K562 (cell line): ENCODE results near the gene S100A4. TPM values are rescaled to one million over a fixed set of nuclear protein-coding genes. Genes with fewer than 3 reads are reported as not detected.

Source experiments
- HNRNPUL1 ChIP-seq: fragments of 200-400 bp; formaldehyde crosslinking; IDR thresholded peaks from 2 replicates; pipeline ENCODE4 v1.6.1; 2017; ENCODE audit warnings: low read length
- KLF1 ChIP-seq: fragments of 450-650 bp; IDR thresholded peaks from 2 replicates; pipeline ENCODE4 v1.6.1; 2016; ENCODE audit warnings: missing genetic modification characterization, missing compliant biosample characterization
- MAX ChIP-seq: sonication (generic); formaldehyde crosslinking; IDR thresholded peaks from 2 replicates; pipeline ENCODE4 v1.9.0; 2022; ENCODE audit warnings: mild to moderate bottlenecking, missing genetic modification reagents
- NR2C2 ChIP-seq, 2 experiments: fragments of 200-800 bp in 1 of 2; sonication (Bioruptor generic) in 1 of 2; sonication (generic) in 1 of 2; formaldehyde crosslinking in 1 of 2; IDR thresholded peaks; 2 replicates each; pipeline versions ENCODE4 v1.6.1 to v1.8.0; 2016 to 2022; ENCODE audit warnings: mild to moderate bottlenecking in 1 of 2, missing compliant biosample characterization in 1 of 2, missing genetic modification characterization in 1 of 2, missing genetic modification reagents in 1 of 2
- OTX1 ChIP-seq: fragments of 450-650 bp; formaldehyde crosslinking; IDR thresholded peaks from 2 replicates; pipeline ENCODE4 v1.4.0; 2022; ENCODE audit warnings: mild to moderate bottlenecking
- RBM15 ChIP-seq: fragments of 200-400 bp; formaldehyde crosslinking; IDR thresholded peaks from 2 replicates; pipeline ENCODE4 v1.6.1; 2018; ENCODE audit warnings: mild to moderate bottlenecking, low read length, moderate library complexity; ENCODE audit not compliant: insufficient read depth
- RREB1 ChIP-seq: fragments of 250-450 bp; sonication (Bioruptor Pico); IDR thresholded peaks from 2 replicates; pipeline ENCODE4 v1.4.0; 2020
- SUPT5H ChIP-seq: fragments of 450-650 bp; IDR thresholded peaks from 2 replicates; pipeline ENCODE4 v1.6.1; 2016
- TOE1 ChIP-seq, 2 experiments: fragments of 450-650 bp in 1 of 2; sonication (generic) in 1 of 2; formaldehyde crosslinking in 1 of 2; IDR thresholded peaks; 2 replicates each; pipeline versions ENCODE4 v1.7.1 to v1.8.0; 2016 to 2022; ENCODE audit warnings: borderline replicate concordance in 2 of 2, mild to moderate bottlenecking in 2 of 2, antibody characterized with exemption in 1 of 2, inconsistent platforms in 1 of 2, low read depth in 1 of 2, missing genetic modification reagents in 1 of 2, moderate library complexity in 1 of 2
- TRIM28 ChIP-seq: fragments of 450-650 bp; IDR thresholded peaks from 2 replicates; pipeline ENCODE4 v1.6.1; 2017
- VEZF1 ChIP-seq: fragments of 200-800 bp; sonication (Bioruptor generic); IDR thresholded peaks from 2 replicates; pipeline ENCODE4 v1.6.1; 2017; ENCODE audit warnings: missing genetic modification characterization, missing compliant biosample characterization
- ZFX ChIP-seq: sonication (generic); formaldehyde crosslinking; IDR thresholded peaks from 2 replicates; pipeline ENCODE4 v1.8.0; 2022; ENCODE audit warnings: mild to moderate bottlenecking, missing genetic modification reagents, moderate library complexity
- ZNF224 ChIP-seq: sonication (generic); formaldehyde crosslinking; IDR thresholded peaks from 2 replicates; pipeline ENCODE4 v1.8.0; 2022; ENCODE audit warnings: mild to moderate bottlenecking, missing genetic modification reagents
- ZNF609 ChIP-seq: sonication (generic); formaldehyde crosslinking; IDR thresholded peaks from 2 replicates; pipeline ENCODE4 v1.8.1; 2023; ENCODE audit warnings: missing genetic modification reagents, mild to moderate bottlenecking, borderline replicate concordance
- polyA plus RNA-seq, 8 experiments: library from polyadenylated mRNA; depleted of rRNA in 4 of 8; stranded (reverse) in 5 of 8; unstranded in 3 of 8; fragments of >200 nt; fragmentation: Nextera tagmentation in 2 of 8; fragmentation: Illumina TruSeq in 1 of 8; extraction: Ambion mirVana in 2 of 8; extraction: Trizol in 1 of 8; gene quantifications; 2 replicates each; pipeline versions ENCODE4 v1.2.1 to v1.2.3, GENCODE V29; 2011 to 2014; ENCODE audit warnings: inconsistent platforms in 1 of 8, missing spikeins in 1 of 8
- total RNA-seq, 7 experiments: library from RNA; depleted of rRNA in 6 of 7; stranded (reverse); fragments of >200 nt in 6 of 7; fragmentation: Illumina TruSeq in 2 of 7; extraction: Trizol in 2 of 7; gene quantifications; 2 replicates each; pipeline versions ENCODE4 v1.2.1 to v1.2.3, GENCODE V29; 2011 to 2021; ENCODE audit warnings: low replicate concordance in 1 of 7

S100A4 gene
- total and polyA plus RNA-seq, 9 of the 15 experiments (the other 6 are each of a cell fraction or from before 2014, with no cell fraction given) = 3.7 to 20.1 (median 11.2) TPM

GRCh38 chr1:153544453-153545066 lies 1.0 kb downstream of the S100A4 start (continued):
- 0 out of 2 replicates have a peak, but pooled peaks have one; percentile 19 for TF ChIP-seq ZNF609 (CRISPR knock-in tag)
- no peak for TF ChIP-seq VEZF1 (CRISPR knock-in tag)
- TF ChIP-seq RBM15 = no peak
- TF ChIP-seq TRIM28 = peak; percentile 69
- TF ChIP-seq HNRNPUL1 = no peak
- no peak for TF ChIP-seq KLF1 (tag)
- 0 out of 2 replicates have a peak, but pooled peaks have one; percentile 51 for TF ChIP-seq NR2C2 (CRISPR knock-in tag; IDR thresholded peaks at IDR 0.05)
- no peak for TF ChIP-seq NR2C2 (tag; IDR thresholded peaks at IDR 0.05)
- TF ChIP-seq SUPT5H = 0 out of 2 replicates have a peak, but pooled peaks have one; percentile 29
- 0 out of 2 replicates have a peak, but pooled peaks have one; percentile 36 for TF ChIP-seq MAX (CRISPR knock-in tag)
- TF ChIP-seq ZNF224 (CRISPR knock-in tag) = 0 out of 2 replicates have a peak, but pooled peaks have one; percentile 32
- TF ChIP-seq OTX1 (CRISPR knock-in tag) = no peak
- no peak for TF ChIP-seq TOE1 (IDR thresholded peaks at IDR 0.05; ENCODE audit: borderline replicate concordance)
- TF ChIP-seq TOE1 (CRISPR knock-in tag; IDR thresholded peaks at IDR 0.05; ENCODE audit: borderline replicate concordance, low read depth) = 0 out of 2 replicates have a peak, but pooled peaks have one; percentile 62
- 0 out of 2 replicates have a peak, but pooled peaks have one; percentile 88 for TF ChIP-seq ZFX (CRISPR knock-in tag)
- no peak for TF ChIP-seq RREB1
